Measurements from ENCODE around the gene LRFN2.

LRFN2 gene

GRCh38 chr6:40516429-40516828 lies 70.7 kb downstream of the LRFN2 start:
- no peak for DNase-seq (ENCODE audit: low read depth)

DNA sequence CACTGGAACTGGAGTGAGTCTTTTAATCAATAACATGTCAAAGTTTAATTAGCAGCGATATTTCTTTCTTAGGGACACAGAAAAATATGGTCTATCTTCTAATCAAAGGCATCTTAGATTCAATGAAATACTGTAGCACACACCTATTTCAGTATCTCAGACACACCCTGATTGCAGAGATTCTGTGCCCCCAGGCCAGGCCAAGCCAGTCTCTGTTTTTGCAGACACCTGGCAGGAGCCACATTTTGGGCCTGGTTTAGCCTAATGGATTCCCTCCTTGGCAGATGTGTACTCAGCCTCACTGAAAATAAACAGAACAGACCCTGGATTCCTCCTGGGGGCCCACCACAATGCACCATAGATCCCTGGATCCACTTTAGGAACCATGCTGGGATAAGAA lies 74.8 kb downstream of the LRFN2 start:
- DNase-seq (ENCODE audit: low read depth), result no peak

- no peak for DNase-seq (ENCODE audit: low read depth)
Measured at GRCh38 chr6:40511884-40512283, 75.3 kb downstream of the LRFN2 start.

DNA sequence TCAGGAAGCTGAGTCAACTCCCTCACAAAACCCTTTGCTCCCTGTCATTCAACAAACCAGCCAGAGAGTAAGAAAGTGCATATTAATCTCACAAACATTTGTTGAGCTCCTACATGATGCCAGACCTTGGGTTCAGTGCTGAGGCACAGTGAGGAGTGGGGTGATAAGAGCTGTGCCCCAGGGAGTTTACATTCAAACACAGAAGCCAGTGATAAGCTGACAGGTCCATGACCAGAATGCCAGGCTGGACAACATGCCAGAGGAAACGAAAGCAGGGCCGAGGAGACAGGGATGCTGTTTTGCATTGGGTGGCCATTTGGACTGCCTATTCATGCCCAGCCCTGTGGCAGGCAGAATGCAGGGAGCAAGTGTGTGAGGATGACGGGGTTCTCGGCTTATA lies 76.7 kb downstream of the LRFN2 start:
- no peak for DNase-seq (ENCODE audit: low read depth)

GRCh38 chr6:40509716-40510260 lies 77.4 kb downstream of the LRFN2 start:
- no peak for DNase-seq (ENCODE audit: low read depth)

- DNase-seq (ENCODE audit: low read depth), result no peak
Measured at GRCh38 chr6:40509086-40509485, 78.1 kb downstream of the LRFN2 start.

DNA sequence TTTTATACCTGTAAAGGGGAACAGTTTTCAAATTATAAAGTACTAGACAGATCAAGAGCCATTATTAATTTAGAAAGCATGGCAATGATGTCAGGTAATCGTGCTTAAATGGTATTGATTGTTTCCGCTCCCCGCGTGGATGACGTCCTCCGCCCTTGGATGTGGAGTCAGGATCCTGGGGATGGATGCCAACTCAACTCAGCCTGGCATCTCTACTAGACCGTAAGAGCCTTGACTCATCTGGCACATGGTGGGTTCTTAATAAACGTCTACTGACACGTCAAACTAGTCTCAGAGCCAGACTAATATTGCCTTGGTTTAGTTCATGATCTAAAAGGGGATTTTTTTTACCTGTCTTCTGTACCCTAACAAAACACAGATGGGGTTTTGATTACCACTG lies 80.2 kb downstream of the LRFN2 start:
- no peak for DNase-seq (ENCODE audit: low read depth)

DNA sequence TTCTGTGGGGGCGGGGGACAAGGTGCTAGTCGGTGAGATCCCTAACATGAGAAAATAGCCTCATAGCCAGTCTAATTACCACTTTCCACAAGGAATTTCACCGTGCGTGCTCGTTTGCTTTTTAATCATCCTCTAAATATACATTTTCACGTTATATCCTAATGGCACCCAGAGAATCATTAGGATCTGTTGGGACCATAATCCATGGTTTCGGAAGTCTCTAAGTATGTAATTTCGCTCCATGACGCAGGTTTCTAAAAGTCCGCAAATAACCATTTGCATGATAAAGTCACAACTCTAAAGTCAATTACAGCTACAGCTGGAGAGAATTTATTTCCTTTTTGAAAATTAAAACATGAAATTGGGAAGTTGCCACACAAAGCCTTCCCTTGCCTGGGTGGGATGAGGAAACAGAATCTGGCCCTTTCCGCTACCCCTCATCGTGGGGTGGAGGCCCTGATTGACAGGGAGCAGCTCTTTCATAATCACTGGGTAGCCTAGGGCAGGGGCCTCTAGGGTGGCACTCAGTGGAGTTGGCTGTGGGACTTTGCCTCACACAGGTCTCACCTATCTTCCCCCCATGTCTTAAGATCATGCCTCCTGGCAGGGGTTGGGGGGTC lies 81.9 kb downstream of the LRFN2 start:
- no peak for DNase-seq (ENCODE audit: low read depth)

GRCh38 chr6:40504274-40504673 lies 82.9 kb downstream of the LRFN2 start:
- no peak for DNase-seq (ENCODE audit: low read depth)

DNA sequence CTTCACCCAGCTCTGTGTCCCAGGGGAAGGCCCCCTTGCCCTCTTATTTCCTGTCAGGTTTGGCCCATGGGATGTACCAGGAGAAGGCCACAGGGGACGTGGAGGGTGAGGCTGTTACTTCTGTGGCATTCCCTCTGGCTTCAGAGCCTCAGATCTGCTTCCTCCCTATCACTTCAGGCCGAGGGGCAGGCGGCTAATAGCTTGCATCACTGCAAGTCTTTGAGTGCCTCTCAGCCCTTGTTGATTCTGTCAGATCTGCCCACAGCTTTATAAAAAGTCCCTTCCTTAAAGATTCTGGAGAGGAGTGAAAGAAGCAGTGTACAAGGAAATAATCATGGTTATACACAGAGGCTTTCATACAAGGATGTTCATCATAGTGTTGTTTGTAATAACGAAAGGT lies 86.9 kb downstream of the LRFN2 start:
- no peak for DNase-seq (ENCODE audit: low read depth)

DNA sequence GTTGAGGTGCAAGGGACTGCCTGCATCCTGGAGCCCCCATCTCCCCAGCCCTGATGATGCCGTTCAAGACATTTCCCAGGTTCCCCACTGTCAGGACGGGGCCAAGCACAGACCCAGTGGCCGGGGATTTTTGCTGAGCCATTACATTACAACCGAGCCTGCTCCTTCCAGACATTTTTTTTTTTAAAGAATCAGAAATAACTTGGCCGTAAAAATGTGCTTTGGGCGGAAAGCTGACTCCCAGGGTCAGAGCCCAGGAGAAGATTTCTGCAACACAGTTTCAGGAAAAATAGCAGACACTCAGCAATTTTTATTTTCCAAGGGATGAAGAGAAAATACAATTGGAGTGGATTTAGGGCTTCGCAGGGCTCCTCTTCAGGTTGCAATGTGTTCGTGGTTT lies 87.9 kb downstream of the LRFN2 start:
- no peak for DNase-seq (ENCODE audit: low read depth)

GRCh38 chr6:40498148-40498547 lies 89.0 kb downstream of the LRFN2 start:
- no peak for DNase-seq (ENCODE audit: low read depth)

- DNase-seq (ENCODE audit: low read depth), result no peak
Measured at GRCh38 chr6:40492187-40492586, 95.0 kb downstream of the LRFN2 start.

GRCh38 chr6:40490508-40490907 lies 96.7 kb downstream of the LRFN2 start:
- no peak for DNase-seq (ENCODE audit: low read depth)

- no peak for DNase-seq (ENCODE audit: low read depth)
Measured at GRCh38 chr6:40489798-40490197, 97.4 kb downstream of the LRFN2 start.

- no peak for DNase-seq (ENCODE audit: low read depth)
Measured at GRCh38 chr6:40486576-40486975, 100.6 kb downstream of the LRFN2 start.

GRCh38 chr6:40485795-40486194 lies 101.4 kb downstream of the LRFN2 start:
- DNase-seq (ENCODE audit: low read depth), result no peak

DNA sequence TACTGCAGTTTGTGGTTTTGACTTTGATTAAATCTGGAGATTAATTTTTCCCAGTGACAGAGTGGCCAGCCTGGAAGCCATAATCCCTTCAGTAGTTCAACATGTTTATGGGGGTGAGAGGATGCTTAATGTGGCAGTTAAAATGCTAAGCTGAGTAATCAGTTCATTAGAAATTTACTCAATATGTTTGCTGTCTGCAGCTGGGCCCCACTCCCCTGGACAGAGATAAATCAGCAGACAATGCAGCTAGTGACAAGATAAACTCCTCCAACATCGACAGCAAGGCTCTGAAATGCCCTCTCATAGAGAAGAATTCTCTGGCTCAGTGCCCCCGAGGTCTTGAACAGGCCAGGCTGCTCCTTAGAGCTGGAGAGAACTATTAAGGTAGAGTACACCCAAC lies 101.9 kb downstream of the LRFN2 start:
- DNase-seq (ENCODE audit: low read depth), result no peak

GRCh38 chr6:40484066-40484465 lies 103.1 kb downstream of the LRFN2 start:
- DNase-seq (ENCODE audit: low read depth), result no peak

- no peak for DNase-seq (ENCODE audit: low read depth)
Measured at GRCh38 chr6:40482532-40482931, 104.6 kb downstream of the LRFN2 start.

GRCh38 chr6:40480678-40481077 lies 106.5 kb downstream of the LRFN2 start:
- DNase-seq (ENCODE audit: low read depth), result no peak

DNA sequence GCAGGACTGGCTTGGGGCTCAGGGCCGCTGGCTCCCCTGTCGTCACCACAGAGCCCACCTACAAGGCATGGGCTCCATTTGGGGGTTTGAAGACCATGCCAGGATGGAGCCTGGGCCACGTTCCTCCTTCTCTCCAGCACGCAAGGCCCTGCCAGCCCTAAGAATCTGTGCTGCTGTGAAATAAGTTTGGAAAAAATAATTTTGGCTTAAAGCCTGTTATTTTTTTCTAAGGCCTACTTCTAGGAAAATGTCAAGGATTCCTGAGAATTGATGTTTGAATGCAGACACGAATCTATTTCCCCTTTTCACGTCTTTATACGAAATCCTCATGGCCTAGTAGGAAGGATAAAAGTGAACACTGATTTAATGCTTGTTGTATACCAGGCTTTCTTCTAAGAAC lies 107.5 kb downstream of the LRFN2 start:
- DNase-seq (ENCODE audit: low read depth), result no peak

- DNase-seq (ENCODE audit: low read depth), result no peak
Measured at GRCh38 chr6:40477246-40478126, 109.7 kb downstream of the LRFN2 start.
